Erythroblast (primary cell): ENCODE results near the gene LTA.

Experiments used
- GATA1 ChIP-seq: IDR thresholded peaks from 2 replicates; pipeline ENCODE4 v1.6.1; 2011; ENCODE audit warnings: low read depth, mild to moderate bottlenecking, control low read depth, low read length, moderate library complexity
- POLR2A ChIP-seq: IDR thresholded peaks from 2 replicates; pipeline ENCODE4 v1.6.1; 2011; ENCODE audit warnings: mild to moderate bottlenecking, low read length

GRCh38 chr6:31572041-31572911, at the start of gene LTA:
- no peak for TF ChIP-seq POLR2A
- no peak for TF ChIP-seq GATA1
